Subcutaneous adipose tissue (tissue), 4 donors: ENCODE measurements around the gene TIMM22. TPM values are rescaled to one million over a fixed set of nuclear protein-coding genes. Genes with fewer than 3 reads are reported as not detected.

Experiments used
- CTCF ChIP-seq: fragments of 450-650 bp; IDR thresholded peaks from one replicate; pipeline ENCODE4 v1.5.1; 2016; ENCODE audit warnings: low read depth, mild to moderate bottlenecking, control low read depth, antibody characterized with exemption, moderate library complexity
- total RNA-seq, 4 donors: library from RNA; depleted of rRNA; stranded (reverse); fragments of >200 nt; gene quantifications; one replicate each; pipeline ENCODE4 v1.1.0, GENCODE V29; 2016

Gene TIMM22
- total RNA-seq, 4 donors from 2014 or later: 9.9 to 11.7 (median 10.3) TPM

GRCh38 chr17:983921-984320 is 13.0 kb upstream of the TIMM22 start:
- TF ChIP-seq CTCF: no peak

GRCh38 chr17:986322-986929 is 10.5 kb upstream of the TIMM22 start:
- no peak for TF ChIP-seq CTCF

DNA sequence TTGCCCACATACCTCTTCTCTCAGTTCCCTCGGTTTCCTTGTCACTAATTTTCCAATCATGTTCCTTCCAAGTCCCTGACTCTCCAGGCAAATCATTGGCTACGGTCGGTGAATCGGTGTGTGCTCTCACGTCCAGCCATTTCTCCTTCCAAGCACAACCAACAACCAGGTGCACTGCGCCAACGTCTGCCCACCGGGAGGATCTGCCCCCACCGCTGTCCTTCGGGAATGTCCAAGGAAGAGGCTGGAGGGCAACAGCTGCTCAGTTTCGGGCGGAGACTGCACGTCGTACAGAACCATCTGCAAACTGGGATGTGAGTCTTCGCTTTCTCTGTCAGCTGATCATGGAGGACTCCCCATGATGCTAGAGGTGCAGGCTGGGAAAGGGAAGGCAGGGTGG is 9.0 kb upstream of the TIMM22 start:
- TF ChIP-seq CTCF: no peak

GRCh38 chr17:988561-988960 is 8.4 kb upstream of the TIMM22 start:
- no peak for TF ChIP-seq CTCF

GRCh38 chr17:992933-993332 is 4.0 kb upstream of the TIMM22 start:
- no peak for TF ChIP-seq CTCF

DNA sequence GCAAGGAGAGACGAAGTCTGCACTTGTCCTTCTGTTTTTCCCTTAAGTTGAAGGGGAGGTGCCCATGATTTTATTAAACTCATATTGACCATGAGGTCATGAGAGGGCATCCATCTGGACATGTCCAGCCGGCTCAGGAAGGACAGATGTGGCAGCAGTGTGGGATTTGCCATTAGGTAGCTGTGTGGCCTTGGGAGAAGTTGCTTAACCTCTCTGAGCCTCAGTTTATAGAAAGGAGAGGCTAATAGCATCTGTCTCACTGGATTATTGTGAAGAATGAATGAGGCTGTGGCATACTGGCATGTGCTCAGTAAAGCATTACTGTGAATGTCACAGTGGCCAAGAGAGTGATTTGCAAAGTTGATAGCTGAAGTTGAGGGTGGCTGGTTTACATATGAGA is 1.2 kb downstream of the TIMM22 start:
- no peak for TF ChIP-seq CTCF

GRCh38 chr17:1000597-1001461 is 3.9 kb downstream of the TIMM22 start:
- TF ChIP-seq CTCF: no peak
